ENCODE measurements around the gene TMEM184B.

Gene TMEM184B

DNA sequence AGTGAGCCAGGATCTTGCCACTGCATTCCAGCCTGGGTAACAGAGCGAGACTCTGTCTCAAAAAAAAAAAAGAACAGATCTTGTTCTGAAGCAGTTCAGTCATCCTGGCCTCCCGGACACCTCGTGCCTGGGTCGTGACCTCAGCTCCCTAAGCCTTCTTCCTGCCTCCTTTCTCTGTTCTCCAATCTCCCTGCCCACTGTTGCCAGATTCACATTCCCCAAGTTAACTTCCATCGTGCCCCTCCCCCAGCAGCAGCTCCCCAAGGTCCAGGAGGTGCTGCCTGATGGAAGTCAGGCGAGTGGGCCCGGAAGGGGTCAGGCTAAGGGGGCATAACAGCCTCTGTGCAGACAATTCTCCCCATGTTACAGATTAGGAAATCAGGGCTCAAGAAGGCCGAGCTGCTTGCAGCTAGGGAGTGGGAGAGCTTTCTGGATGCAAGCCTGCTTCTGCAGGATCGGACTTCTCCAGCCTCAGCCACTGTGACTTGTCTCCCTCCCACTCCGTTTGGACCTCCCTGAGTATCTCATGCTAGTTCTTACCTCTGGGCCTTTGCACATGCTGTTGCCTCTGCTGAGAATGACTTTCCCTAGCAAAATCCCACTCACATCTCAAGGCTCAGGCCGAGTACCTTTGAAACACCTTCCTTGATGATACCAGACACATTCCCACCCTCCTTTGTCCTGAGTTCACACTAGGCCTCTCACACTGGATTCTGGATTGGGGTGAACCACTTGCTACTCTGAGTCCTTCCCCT, 14.3 kb upstream of the TMEM184B start:
- no peak overlapping the region for H3K4me3 ChIP-seq (ENCODE audit: low read depth, low read length)
- no peak for DNase-seq (ENCODE audit: low read depth)
- TF ChIP-seq, protein P1, sequence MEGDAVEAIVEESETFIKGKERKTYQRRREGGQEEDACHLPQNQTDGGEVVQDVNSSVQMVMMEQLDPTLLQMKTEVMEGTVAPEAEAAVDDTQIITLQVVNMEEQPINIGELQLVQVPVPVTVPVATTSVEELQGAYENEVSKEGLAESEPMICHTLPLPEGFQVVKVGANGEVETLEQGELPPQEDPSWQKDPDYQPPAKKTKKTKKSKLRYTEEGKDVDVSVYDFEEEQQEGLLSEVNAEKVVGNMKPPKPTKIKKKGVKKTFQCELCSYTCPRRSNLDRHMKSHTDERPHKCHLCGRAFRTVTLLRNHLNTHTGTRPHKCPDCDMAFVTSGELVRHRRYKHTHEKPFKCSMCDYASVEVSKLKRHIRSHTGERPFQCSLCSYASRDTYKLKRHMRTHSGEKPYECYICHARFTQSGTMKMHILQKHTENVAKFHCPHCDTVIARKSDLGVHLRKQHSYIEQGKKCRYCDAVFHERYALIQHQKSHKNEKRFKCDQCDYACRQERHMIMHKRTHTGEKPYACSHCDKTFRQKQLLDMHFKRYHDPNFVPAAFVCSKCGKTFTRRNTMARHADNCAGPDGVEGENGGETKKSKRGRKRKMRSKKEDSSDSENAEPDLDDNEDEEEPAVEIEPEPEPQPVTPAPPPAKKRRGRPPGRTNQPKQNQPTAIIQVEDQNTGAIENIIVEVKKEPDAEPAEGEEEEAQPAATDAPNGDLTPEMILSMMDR (conservative IDR thresholded peaks at IDR 0.05; ENCODE audit: low read depth, low read length): no peak

DNA sequence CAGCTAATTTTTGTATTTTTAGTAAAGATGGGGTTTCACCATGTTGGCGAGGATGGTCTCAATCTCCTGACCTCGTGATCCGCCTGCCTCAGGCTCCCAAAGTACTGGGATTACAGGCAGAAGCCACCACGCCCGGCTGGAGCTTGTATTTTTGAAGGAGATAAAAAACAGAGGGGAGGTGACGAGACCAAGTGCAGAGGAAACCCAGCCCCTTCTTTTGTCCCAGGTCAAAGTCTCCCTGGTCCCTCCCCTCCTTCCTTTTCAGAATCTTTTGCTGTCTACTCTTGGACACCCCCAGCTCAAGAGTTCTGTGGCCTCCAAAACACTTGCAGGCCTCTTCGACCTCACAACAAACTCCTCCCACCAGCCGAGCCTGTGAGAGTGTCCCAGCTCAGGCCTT, 12.2 kb upstream of the TMEM184B start:
- H3K4me3 ChIP-seq (ENCODE audit: low read depth, low read length): no peak overlapping the region
- TF ChIP-seq, protein P1 (conservative IDR thresholded peaks at IDR 0.05; ENCODE audit: low read depth, low read length): no peak
- DNase-seq (ENCODE audit: low read depth): no peak

DNA sequence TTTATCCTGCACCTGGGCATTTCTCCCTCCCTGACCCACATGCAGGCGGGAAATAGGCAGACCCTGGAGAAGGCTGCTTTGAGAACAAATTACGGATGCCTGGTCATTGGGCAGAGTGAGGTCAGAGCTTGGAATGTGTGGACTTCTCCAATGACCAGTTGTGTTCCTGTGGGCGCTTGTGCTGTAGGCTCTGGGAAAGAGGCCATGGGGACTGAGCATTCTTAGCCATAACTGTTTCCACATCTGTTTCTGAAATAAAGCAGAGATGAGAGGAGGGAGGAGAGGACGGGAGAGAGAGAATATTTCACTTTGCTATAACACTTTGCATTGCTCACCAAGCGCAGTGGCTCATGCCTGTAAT, 11.2 kb upstream of the TMEM184B start:
- peak; percentile 95 for DNase-seq (ENCODE audit: low read depth)
- TF ChIP-seq, protein P1 (conservative IDR thresholded peaks at IDR 0.05; ENCODE audit: low read depth, low read length): no peak
- no peak overlapping the region for H3K4me3 ChIP-seq (ENCODE audit: low read depth, low read length)

- H3K4me3 ChIP-seq (ENCODE audit: low read depth, low read length): no peak overlapping the region
- peak; percentile 50 for DNase-seq (ENCODE audit: low read depth)
- TF ChIP-seq, protein P1 (conservative IDR thresholded peaks at IDR 0.05; ENCODE audit: low read depth, low read length): no peak
Observed at GRCh38 chr22:38282397-38282796, 9.6 kb upstream of the TMEM184B start.

DNA sequence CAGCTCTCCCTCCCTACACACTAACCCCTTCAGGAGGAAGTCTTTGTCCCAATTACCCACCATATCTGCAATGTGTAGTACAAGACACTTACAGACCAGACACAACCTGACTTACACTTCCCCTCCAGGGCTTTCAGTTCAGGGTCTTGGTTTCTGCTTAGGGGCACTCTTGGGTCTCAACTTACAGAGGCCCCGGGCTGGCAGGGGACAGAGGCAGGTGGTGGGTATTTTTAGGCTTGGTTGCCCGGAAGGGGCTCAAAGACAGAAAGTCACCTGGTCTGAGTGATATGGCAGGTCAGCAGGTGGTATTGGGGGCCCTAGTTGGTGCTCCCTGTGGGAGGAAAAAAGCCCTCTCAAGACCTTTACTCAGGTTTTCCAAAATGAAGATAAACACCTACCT, 3.4 kb upstream of the TMEM184B start:
- no peak for DNase-seq (ENCODE audit: low read depth)
- TF ChIP-seq, protein P1 (conservative IDR thresholded peaks at IDR 0.05; ENCODE audit: low read depth, low read length): no peak
- H3K4me3 ChIP-seq (ENCODE audit: low read depth, low read length): no peak overlapping the region

DNA sequence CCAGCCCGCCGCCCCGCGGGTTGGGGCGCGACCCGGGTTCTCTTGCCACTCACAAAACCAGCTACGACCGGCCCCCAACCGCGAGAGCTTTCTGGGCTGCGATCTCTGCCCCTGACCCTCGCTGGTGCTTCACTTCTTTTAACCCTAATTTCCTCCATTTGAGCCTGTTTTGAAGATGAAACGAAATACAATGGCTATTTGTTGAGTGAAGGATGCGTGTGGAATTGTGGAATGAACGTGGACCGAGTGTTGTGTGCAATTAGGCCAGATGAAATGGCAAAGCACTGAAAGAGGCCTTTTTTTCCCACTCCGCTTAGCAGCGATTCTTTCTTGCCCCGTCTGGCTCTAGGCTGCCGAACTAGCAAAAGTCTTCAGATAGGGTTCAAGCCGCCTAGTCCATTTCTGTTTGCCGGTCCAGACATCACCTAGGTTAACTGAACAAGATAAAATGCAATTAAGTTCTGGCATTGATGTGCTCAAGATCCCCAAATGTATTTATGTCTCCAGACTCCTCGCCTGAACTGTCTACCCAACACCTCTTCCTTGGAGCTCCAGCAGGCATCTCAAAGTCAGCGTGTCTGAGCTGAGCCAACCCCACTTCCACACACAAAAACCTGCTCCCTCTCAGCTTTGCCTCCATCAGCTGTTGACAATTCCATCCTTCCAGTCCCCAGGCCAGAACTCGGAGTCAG, 471 bp upstream of the TMEM184B start:
- peak overlapping the region; percentile 89 for H3K4me3 ChIP-seq (ENCODE audit: low read depth, low read length)
- TF ChIP-seq, protein P1 (conservative IDR thresholded peaks at IDR 0.05; ENCODE audit: low read depth, low read length): no peak
- no peak for DNase-seq (ENCODE audit: low read depth)

All from choroid plexus epithelial cell (primary cell).